Endodermal cell (in vitro differentiated cells): Measurements from ENCODE around the gene BARX2. TPM values are rescaled to one million over a fixed set of nuclear protein-coding genes. Genes with fewer than 3 reads are reported as not detected.
A peak's percentile ranks its signal among the peaks of the same experiment; 100 is the strongest.

ENCODE experiments used
- DNase-seq: peaks from one replicate; pipeline ENCODE4 v3.0.0-alpha.2; 2017
- H3K27ac ChIP-seq: 2 replicates; pipeline ENCODE4 v1.5.1; 2013; ENCODE audit warnings: mild to moderate bottlenecking, low read depth, low read length, moderate library complexity
- H3K27me3 ChIP-seq: 2 replicates; pipeline ENCODE4 v1.6.1; 2013; ENCODE audit warnings: mild to moderate bottlenecking, low read length, moderate library complexity; ENCODE audit not compliant: insufficient read depth, control insufficient read depth, poor library complexity, severe bottlenecking
- H3K36me3 ChIP-seq: 2 replicates; pipeline ENCODE4 v1.7.0; 2013; ENCODE audit warnings: mild to moderate bottlenecking, low read length, moderate library complexity; ENCODE audit not compliant: control insufficient read depth, insufficient read depth
- H3K4me1 ChIP-seq: one replicate; pipeline ENCODE4 v1.7.0; 2013; ENCODE audit warnings: low read length; ENCODE audit not compliant: control insufficient read depth, insufficient read depth
- H3K4me3 ChIP-seq: 2 replicates; pipeline ENCODE4 v1.5.1; 2013; ENCODE audit warnings: mild to moderate bottlenecking, low read length, moderate library complexity
- H3K9ac ChIP-seq: 2 replicates; pipeline ENCODE4 v1.6.1; 2013; ENCODE audit warnings: mild to moderate bottlenecking, low read length, moderate library complexity; ENCODE audit not compliant: poor library complexity, severe bottlenecking; ENCODE audit errors: extremely low read depth
- H3K9me3 ChIP-seq: 2 replicates; pipeline ENCODE4 v1.6.1; 2013; ENCODE audit warnings: mild to moderate bottlenecking, low read length, moderate library complexity; ENCODE audit not compliant: control insufficient read depth
- H3K27ac Mint-ChIP-seq: 2 replicates; pipeline ENCODE4 v1.8.0; 2020; ENCODE audit warnings: mixed read lengths
- H3K27me3 Mint-ChIP-seq: 2 replicates; pipeline ENCODE4 v1.8.0; 2021; ENCODE audit warnings: mild to moderate bottlenecking, mixed read lengths; ENCODE audit not compliant: insufficient read depth
- H3K36me3 Mint-ChIP-seq: 2 replicates; pipeline ENCODE4 v1.8.0; 2020; ENCODE audit warnings: low read depth, mixed read lengths
- H3K4me1 Mint-ChIP-seq: 2 replicates; pipeline ENCODE4 v1.8.0; 2020; ENCODE audit warnings: mixed read lengths
- H3K4me3 Mint-ChIP-seq: 2 replicates; pipeline ENCODE4 v1.8.0; 2020; ENCODE audit warnings: mild to moderate bottlenecking, moderate library complexity, mixed read lengths
- H3K9me3 Mint-ChIP-seq: 2 replicates; pipeline ENCODE4 v1.8.0; 2020; ENCODE audit warnings: mild to moderate bottlenecking, mixed read lengths
- CTCF ChIP-seq: fragments of 200-600 bp; sonication (generic); conservative IDR thresholded peaks from 2 replicates; pipeline ENCODE4 v1.5.0; 2021; ENCODE audit warnings: antibody characterized with exemption, mild to moderate bottlenecking
- whole genome bisulfite sequencing, 2 experiments: methylation state at CpG; one replicate each; pipeline versions ENCODE4 v1.1.5 to v1.1.7; 2013; ENCODE audit warnings: missing lambda C conversion rate in 2 of 2, mixed read lengths in 1 of 2; ENCODE audit not compliant: insufficient coverage in 1 of 2, insufficient read length in 1 of 2; 5-methylcytosine and 5-hydroxymethylcytosine counted together
- total RNA-seq, 2 donors: library from RNA; stranded (reverse); fragmentation: NEBNext Ultra II Directional in 1 of 2; extraction: Animal tissue kit (Norgen Biotek cat#: 25700) in 1 of 2; gene quantifications; 2 replicates in 1 of 2; 3 replicates in 1 of 2; pipeline ENCODE4 v1.2.1, GENCODE V29; 2021

The BARX2 gene
- total RNA-seq, 2 donors from 2014 or later = not detected

- Histone ChIP-seq H3K9ac (no peak overlapping the region), H3K27me3 (peaks cover 89% of the 10 kb centered on the region), H3K9me3 (no peaks in the 10 kb centered on the region), H3K4me1 (no peaks in the 10 kb centered on the region), H3K27ac (no peak overlapping the region), H3K4me3 (no peak overlapping the region), H3K36me3 (no peaks in the 10 kb centered on the region)
- H3K27me3 Mint-ChIP-seq = peaks cover 86% of the 10 kb centered on the region
- H3K36me3 Mint-ChIP-seq = no peaks in the 10 kb centered on the region
- peaks cover 4% of the 10 kb centered on the region for H3K4me1 Mint-ChIP-seq
- H3K4me3 Mint-ChIP-seq = no peak overlapping the region
- H3K9me3 Mint-ChIP-seq = no peaks in the 10 kb centered on the region
- H3K27ac Mint-ChIP-seq = no peak overlapping the region
- no peak for DNase-seq
- no peak for TF ChIP-seq CTCF
- WGBS, 2 experiments = 64 to 66% methylated on average over 3 to 4 of the region's 4 CpGs
Observed at GRCh38 chr11:129368889-129369672, 6.6 kb upstream of the BARX2 start.

- Histone ChIP-seq H3K36me3 (no peaks in the 10 kb centered on the region), H3K9me3 (no peaks in the 10 kb centered on the region), H3K4me3 (no peak overlapping the region), H3K27me3 (peaks cover 97% of the 10 kb centered on the region), H3K27ac (no peak overlapping the region), H3K9ac (no peak overlapping the region), H3K4me1 (no peaks in the 10 kb centered on the region)
- whole genome bisulfite sequencing, 2 experiments = 100% methylated on average over 2 of the region's 3 CpGs; no CpG with 5 or more reads in 1 of the 2 experiments
- Mint-ChIP-seq H3K36me3 (no peaks in the 10 kb centered on the region), H3K27ac (no peak overlapping the region), H3K9me3 (no peaks in the 10 kb centered on the region), H3K27me3 (peaks cover 97% of the 10 kb centered on the region), H3K4me3 (no peak overlapping the region), H3K4me1 (peaks cover 6% of the 10 kb centered on the region)
- no peak for TF ChIP-seq CTCF
- DNase-seq = no peak
Observed at GRCh38 chr11:129370715-129371114, 4.9 kb upstream of the BARX2 start.

- Mint-ChIP-seq H3K27me3 (peaks cover 96% of the 10 kb centered on the region), H3K4me1 (peaks cover 6% of the 10 kb centered on the region), H3K9me3 (no peaks in the 10 kb centered on the region), H3K4me3 (peak overlapping the region; percentile 46), H3K36me3 (no peaks in the 10 kb centered on the region), H3K27ac (no peak overlapping the region)
- Histone ChIP-seq H3K27me3 (peaks cover 96% of the 10 kb centered on the region), H3K4me1 (no peaks in the 10 kb centered on the region), H3K4me3 (peak overlapping the region; percentile 51), H3K9ac (no peak overlapping the region), H3K9me3 (no peaks in the 10 kb centered on the region), H3K36me3 (no peaks in the 10 kb centered on the region), H3K27ac (no peak overlapping the region)
- DNase-seq = peak; percentile 79
- no peak for TF ChIP-seq CTCF
- WGBS, 2 experiments = 2 to 3% methylated on average over 27 to 77 of the region's 77 CpGs
Observed at GRCh38 chr11:129372609-129373488, 2.8 kb upstream of the BARX2 start.
